Stimulated activated naive CD4-positive, alpha-beta T cell (primary cell): Measurements from ENCODE around the gene ATP2B2.
"Not testable (repeated sequence)": the region's sequence is repeated elsewhere in the genome, so short reads cannot be mapped to it uniquely, and the experiment has no call there.

Source experiments
- DNase-seq, 6 experiments: peaks; one replicate each; lab custom pipeline; 2025; lab: John Stamatoyannopoulos, UW

Gene ATP2B2

GRCh38 chr3:10382892-10383849, 122.2 kb downstream of the ATP2B2 start:
- DNase-seq = no peak

- not testable (repeated sequence) for DNase-seq
Measured at GRCh38 chr3:10382445-10382844, 122.9 kb downstream of the ATP2B2 start.

DNA sequence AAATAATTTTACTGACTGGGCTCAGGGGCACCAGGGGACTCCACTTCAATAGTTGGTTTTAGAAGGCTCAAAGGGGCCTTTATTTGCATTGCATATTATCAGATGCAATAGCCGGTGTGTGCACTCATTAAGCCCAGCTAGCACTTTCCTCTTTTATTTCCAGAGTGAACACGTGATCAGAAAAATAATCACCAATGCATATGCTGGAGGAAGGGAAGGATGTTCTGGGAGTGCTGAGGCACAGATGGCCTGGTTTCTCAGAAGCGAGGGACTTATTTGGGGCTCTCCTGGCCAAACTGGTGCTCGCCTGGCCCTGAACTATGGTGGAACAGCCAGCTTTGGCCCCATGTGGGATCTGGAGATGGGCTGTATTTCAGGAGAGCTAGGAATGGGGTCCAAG, 124.0 kb downstream of the ATP2B2 start:
- DNase-seq = no peak

GRCh38 chr3:10380906-10381305, 124.5 kb downstream of the ATP2B2 start:
- DNase-seq = no peak

DNA sequence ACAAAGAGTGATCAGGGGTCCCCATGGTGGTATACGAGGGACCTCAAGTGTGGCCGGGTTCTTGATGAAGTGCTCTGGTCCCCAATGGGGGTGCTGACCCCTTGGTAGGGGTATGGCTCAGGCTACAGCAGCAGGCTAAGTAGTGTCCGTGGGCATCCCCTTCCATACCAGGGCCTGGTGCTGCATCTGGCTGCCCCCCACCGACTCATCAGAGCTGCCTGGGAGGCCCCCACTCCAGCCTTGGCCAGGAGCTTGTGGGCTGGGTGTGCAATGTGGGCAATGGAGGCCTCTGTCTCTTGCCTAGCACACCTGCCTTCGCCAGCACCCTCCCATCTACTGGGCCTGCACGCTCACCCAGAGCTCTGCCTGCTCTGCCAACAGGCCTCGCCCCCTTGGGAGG, 125.4 kb downstream of the ATP2B2 start:
- no peak for DNase-seq

DNA sequence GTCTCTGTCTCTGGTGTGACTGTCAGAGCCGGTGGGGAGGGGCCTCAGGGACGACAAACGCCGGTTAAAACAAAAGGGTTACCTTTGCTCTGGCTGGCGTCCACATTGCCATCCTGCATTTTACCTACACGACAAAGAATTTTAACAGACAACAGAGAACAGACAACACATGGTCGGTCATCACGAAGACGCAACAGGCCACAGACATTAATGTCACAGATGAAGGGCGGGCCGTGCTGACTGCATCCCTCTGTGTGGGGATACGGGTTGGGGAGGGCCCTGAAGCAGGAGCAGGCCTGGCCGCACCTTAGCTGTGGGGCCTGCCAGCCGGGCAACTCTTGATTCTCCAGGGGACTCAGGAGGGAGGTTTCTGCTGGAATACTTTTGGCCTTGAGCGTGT, 126.2 kb downstream of the ATP2B2 start:
- DNase-seq = no peak

DNA sequence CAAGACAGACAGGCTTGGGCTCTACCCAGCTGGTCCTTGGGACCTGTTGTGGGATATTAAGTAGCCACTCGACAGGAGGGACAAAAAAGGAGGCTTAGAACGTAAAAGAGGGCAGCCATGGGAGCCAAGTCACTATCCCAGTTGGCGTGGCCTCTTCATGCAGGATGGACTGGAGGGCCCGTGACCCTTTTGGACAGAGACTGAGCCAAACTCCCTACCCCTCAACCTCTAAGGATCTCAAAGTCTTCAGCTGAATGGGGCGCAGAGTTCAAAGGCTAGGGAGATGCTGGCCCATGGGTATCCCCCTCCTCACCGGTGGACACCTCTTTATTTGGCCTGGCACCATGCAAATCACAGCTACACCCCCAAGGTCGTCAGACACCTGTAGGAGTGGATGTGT, 126.6 kb downstream of the ATP2B2 start:
- no peak for DNase-seq

DNA sequence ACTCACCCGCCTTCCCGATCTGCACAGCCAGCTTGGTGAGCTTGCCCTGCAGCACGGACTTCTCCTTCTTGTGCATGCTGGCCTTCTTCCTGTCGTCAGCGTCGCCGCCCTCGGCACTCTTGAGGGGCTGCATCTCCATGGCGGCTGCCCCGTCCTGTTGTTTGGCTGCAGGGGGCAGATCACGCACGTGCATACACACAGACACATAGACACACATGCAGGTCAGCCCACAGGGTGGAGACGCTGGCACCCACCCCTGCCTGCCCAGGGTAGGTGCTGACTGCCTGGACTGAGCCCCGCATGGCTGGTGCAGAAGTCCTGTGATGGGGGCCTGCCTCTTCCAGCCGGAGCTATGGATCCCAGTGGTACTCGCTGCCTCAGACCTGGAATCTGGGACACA, 127.1 kb downstream of the ATP2B2 start:
- DNase-seq = no peak

GRCh38 chr3:10377148-10377725, 128.1 kb downstream of the ATP2B2 start:
- DNase-seq = no peak

DNA sequence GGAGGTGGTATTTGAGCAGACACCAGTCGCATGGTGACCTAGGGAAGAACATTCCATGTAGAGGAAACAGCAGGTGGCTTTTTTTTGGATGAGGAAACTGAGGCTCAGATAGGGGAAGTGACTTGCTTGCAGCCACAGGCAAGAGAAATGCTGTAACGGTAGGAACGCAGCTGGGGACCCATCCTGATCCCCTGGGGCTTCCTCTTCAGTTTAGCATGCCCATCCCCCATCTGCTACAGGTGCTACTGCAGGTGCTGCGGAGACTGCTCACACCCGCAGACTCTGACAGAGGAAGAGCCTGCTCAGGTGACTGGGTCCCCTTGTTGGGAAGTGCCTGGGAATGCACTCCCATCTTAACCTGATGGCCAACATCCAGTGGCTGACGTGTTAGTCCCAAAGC, 129.0 kb downstream of the ATP2B2 start:
- no peak for DNase-seq

DNA sequence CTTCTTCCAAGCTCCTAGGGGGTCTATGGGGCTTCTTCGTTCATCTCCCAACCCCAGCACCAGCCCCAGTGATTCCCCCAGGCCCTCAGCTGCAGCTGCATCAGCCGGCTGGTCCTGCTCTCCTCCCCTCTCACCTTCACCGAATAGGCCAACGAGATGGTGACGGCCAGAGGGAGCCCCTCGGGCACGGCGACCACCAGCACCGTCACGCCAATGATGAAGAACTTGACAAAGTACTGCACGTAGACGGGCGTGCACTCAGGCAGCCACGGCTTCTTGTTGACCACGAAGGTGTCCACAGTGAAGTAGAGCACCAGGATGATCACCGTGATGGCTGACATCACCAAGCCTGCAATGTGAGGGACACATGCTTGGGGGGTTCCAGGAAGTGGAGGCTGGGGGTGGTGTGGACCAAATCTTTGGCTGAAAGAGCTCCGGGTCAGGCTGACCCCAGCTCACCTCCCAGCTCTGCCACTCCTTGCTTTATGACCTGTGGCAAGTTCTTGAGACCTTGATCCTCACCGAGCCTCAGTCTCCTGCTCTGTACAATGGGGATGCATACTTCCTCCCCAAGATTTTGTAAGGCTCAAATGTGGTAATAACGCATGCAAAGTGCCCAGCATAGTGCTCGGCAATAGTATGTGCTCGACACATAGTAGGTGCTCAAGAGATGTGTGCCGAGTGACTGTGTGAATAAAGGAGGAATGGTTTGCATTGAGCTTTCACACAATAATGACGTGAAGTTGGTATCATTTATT, 129.9 kb downstream of the ATP2B2 start:
- no peak for DNase-seq

GRCh38 chr3:10374311-10374710, 131.1 kb downstream of the ATP2B2 start:
- no peak for DNase-seq

DNA sequence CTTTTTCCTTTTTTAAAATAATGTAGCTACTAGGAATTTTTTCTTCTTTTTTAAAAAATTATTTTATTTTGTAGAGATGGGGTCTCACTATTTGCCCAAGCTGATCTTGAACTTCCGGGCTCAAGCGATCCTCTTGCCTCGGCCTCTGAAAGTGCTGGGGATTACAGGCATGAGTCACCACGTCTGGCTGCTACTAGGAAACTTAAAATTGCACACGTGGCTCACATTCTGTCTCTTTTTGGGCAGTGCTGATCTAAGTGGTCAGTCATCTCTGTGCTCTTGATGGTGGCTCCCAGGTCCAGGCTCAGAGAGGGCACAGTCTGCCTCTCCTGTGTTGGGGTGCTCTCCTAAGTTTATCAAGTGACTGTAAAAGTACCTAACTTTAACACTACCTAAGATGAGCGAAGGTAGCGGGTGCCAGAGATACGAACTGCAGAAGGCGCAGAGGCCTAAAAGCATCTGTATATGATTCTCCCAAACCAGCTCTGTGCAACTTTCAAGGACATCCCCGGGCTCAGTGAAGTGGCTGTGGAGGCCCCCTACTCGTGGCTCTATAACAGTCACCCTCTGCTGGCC, 131.6 kb downstream of the ATP2B2 start:
- DNase-seq = no peak

- no peak for DNase-seq
Measured at GRCh38 chr3:10371789-10372188, 133.6 kb downstream of the ATP2B2 start.

DNA sequence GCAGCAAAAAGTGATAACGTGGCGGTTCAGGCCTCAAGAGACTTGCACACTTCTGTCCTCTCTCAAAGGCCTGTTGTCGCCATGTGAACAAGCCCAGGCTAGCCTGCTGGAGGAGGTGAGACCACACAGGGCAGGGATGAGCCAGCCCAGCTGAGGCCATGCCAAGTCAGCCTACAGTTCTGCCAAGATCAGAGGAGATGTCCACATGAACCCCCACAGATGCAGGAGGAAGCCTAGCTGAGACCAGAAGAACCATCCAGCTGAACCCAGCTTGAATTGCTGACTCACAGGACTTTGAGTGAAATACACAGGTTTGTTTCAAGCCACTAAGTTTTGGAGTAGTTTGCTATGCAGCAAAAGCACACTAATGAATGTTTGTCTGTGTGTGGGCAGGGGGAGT, 134.2 kb downstream of the ATP2B2 start:
- no peak for DNase-seq

GRCh38 chr3:10370429-10370828, 135.0 kb downstream of the ATP2B2 start:
- no peak for DNase-seq

GRCh38 chr3:10368512-10368911, 136.9 kb downstream of the ATP2B2 start:
- DNase-seq = no peak

- DNase-seq = no peak
Measured at GRCh38 chr3:10367506-10367905, 137.9 kb downstream of the ATP2B2 start.

DNA sequence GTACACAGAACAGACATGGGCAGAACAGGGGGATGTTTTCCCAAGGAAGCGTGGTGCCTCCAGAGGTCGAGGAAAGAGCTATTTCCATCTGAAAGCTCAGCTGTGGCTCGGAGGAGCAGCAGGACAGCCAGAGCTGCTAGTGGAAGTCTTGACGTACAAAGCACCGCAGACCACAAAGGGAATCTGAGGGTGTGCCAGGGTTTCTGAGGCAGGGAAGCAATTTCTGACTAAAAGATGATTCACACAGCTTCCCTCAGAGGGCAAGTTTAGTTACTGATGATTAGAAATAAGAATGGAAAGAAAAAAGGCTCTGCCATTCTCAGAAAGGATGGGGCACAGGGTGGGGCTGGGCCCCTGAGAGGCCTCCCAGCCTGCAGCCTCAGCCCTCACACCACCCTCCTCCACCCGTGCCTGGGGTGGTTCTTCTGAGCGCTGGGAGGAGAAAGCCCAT, 138.7 kb downstream of the ATP2B2 start:
- no peak for DNase-seq

GRCh38 chr3:10365791-10366190, 139.6 kb downstream of the ATP2B2 start:
- no peak for DNase-seq

GRCh38 chr3:10365316-10365715, 140.1 kb downstream of the ATP2B2 start:
- DNase-seq = no peak

GRCh38 chr3:10364806-10365205, 140.6 kb downstream of the ATP2B2 start:
- DNase-seq = no peak
